ENCODE results near the gene GAS2L2.

- TF ChIP-seq EZH2 (IDR thresholded peaks at IDR 0.05) = no peak
- no peak for TF ChIP-seq EZH2phosphoT487 (IDR thresholded peaks at IDR 0.05)
These were observed 10.7 kb upstream of the GAS2L2 start for GRCh38 chr17:35763767-35764122.

Measured in neural progenitor cell (in vitro differentiated cells).